ENCODE data around the gene KCNJ12.
"Not testable (repeated sequence)": the region's sequence is repeated elsewhere in the genome, so short reads cannot be mapped to it uniquely, and the experiment has no call there.

- TF ChIP-seq, protein P1, sequence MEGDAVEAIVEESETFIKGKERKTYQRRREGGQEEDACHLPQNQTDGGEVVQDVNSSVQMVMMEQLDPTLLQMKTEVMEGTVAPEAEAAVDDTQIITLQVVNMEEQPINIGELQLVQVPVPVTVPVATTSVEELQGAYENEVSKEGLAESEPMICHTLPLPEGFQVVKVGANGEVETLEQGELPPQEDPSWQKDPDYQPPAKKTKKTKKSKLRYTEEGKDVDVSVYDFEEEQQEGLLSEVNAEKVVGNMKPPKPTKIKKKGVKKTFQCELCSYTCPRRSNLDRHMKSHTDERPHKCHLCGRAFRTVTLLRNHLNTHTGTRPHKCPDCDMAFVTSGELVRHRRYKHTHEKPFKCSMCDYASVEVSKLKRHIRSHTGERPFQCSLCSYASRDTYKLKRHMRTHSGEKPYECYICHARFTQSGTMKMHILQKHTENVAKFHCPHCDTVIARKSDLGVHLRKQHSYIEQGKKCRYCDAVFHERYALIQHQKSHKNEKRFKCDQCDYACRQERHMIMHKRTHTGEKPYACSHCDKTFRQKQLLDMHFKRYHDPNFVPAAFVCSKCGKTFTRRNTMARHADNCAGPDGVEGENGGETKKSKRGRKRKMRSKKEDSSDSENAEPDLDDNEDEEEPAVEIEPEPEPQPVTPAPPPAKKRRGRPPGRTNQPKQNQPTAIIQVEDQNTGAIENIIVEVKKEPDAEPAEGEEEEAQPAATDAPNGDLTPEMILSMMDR (IDR thresholded peaks at IDR 0.05) = not testable (repeated sequence)
- TF ChIP-seq MYC (IDR thresholded peaks at IDR 0.05; ENCODE audit: borderline replicate concordance, low read length); HEYL (CRISPR knock-in tag; IDR thresholded peaks at IDR 0.05): not testable (repeated sequence)
Measured at GRCh38 chr17:21424697-21425096, 48.5 kb downstream of the KCNJ12 start.

Data from A549 (cell line).